Muscle layer of colon (tissue), 2 donors: ENCODE data around the gene CDH7.

Experiments
- H3K27ac ChIP-seq: one replicate; pipeline ENCODE4 v1.7.0; 2013; ENCODE audit warnings: low read depth, mild to moderate bottlenecking, low read length, moderate library complexity
- H3K27me3 ChIP-seq, 2 donors: one replicate each; pipeline ENCODE4 v1.7.0; 2013; ENCODE audit warnings: low read length in 2 of 2, mild to moderate bottlenecking in 2 of 2; ENCODE audit not compliant: insufficient read depth in 2 of 2, control insufficient read depth in 1 of 2
- H3K36me3 ChIP-seq: one replicate; pipeline ENCODE4 v1.7.0; 2013; ENCODE audit warnings: mild to moderate bottlenecking, low read length; ENCODE audit not compliant: insufficient read depth
- H3K4me1 ChIP-seq: one replicate; pipeline ENCODE4 v1.7.0; 2013; ENCODE audit warnings: mild to moderate bottlenecking, low read length; ENCODE audit not compliant: insufficient read depth
- H3K4me3 ChIP-seq, 2 donors: one replicate each; pipeline ENCODE4 v1.7.0; 2013; ENCODE audit warnings: low read length in 2 of 2, low read depth in 1 of 2, mild to moderate bottlenecking in 1 of 2, moderate library complexity in 1 of 2
- H3K9ac ChIP-seq: one replicate; pipeline ENCODE4 v1.7.0; 2013; ENCODE audit warnings: low read length
- H3K9me3 ChIP-seq: one replicate; pipeline ENCODE4 v1.7.0; 2013; ENCODE audit warnings: mild to moderate bottlenecking, low read length
- donor health status: abdominal sarcoma.
- donor health status: Adenocarcinoma of cecum.

The CDH7 gene

GRCh38 chr18:65749841-65750240 lies 971 bp upstream of the CDH7 start:
- no peak overlapping the region for H3K4me3 ChIP-seq
- no peaks in the 10 kb centered on the region for H3K9me3 ChIP-seq
- peaks cover 0 to 11% of the 10 kb centered on the region in 2 donors for H3K27me3 ChIP-seq
- no peak overlapping the region for H3K27ac ChIP-seq
- H3K9ac ChIP-seq = no peak overlapping the region
- no peaks in the 10 kb centered on the region for H3K4me1 ChIP-seq
- H3K36me3 ChIP-seq = no peaks in the 10 kb centered on the region

DNA sequence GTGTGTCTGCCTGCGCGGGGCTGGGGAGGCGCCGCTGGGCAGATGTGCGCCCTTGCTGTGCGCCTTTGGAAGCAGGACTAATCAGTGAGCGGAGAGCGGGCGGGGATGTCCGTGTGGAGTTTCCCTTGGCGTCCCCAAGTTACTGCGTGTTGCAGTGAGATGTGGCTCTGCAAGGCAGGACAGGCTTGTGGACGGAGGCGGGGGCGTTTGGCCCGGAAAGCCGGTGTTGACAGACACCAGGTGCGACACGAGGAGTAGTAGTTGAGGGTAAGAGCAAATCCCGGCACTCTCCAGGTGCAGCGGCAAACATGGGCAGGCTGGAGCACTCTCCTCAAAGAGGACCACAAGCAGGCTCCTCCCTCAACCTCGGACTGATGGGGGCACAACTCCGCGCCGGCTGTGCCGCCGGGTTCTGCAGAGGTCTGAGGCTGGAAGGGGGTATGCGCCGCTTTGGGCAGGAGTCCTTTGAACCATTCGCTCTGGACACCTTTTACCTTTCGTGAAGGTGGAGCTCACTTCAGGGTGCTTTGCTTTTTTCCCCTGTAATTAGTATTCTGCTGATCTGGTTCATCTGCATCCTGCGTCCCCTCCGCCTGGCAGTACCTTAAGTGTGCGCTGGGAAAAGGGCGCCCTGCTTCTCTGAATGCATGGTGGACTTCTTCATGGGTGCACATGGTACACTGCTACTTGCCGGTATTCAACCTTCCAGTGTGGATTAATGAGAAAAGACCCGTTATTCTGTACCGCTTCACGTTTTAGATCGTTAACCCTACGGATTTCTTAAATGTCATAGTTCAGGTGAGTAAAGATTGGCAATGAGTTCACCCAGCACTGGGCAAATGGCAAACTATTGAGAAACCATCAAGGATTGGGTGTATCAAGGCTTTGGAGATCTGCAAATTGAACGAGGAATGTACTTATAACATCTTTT lies 608 bp downstream of the CDH7 start:
- Histone ChIP-seq H3K9ac (no peak overlapping the region), H3K4me1 (no peaks in the 10 kb centered on the region), H3K27me3 (peaks cover 0 to 11% of the 10 kb centered on the region in 2 donors), H3K4me3 (no peak overlapping the region), H3K36me3 (no peaks in the 10 kb centered on the region), H3K27ac (no peak overlapping the region), H3K9me3 (no peaks in the 10 kb centered on the region)

- H3K9me3 ChIP-seq = no peaks in the 10 kb centered on the region
- H3K4me1 ChIP-seq = no peaks in the 10 kb centered on the region
- H3K9ac ChIP-seq = no peak overlapping the region
- H3K36me3 ChIP-seq = no peaks in the 10 kb centered on the region
- H3K4me3 ChIP-seq = no peak overlapping the region
- H3K27ac ChIP-seq = no peak overlapping the region
- H3K27me3 ChIP-seq = peaks cover 0 to 11% of the 10 kb centered on the region in 2 donors
These were observed 2.0 kb downstream of the CDH7 start for GRCh38 chr18:65752625-65753325.

GRCh38 chr18:65753520-65753919 lies 2.7 kb downstream of the CDH7 start:
- Histone ChIP-seq H3K36me3 (no peaks in the 10 kb centered on the region), H3K9me3 (no peaks in the 10 kb centered on the region), H3K4me3 (no peak overlapping the region), H3K4me1 (no peaks in the 10 kb centered on the region), H3K9ac (no peak overlapping the region), H3K27me3 (peaks cover 0 to 11% of the 10 kb centered on the region in 2 donors), H3K27ac (no peak overlapping the region)

GRCh38 chr18:65754121-65754520 lies 3.3 kb downstream of the CDH7 start:
- H3K4me1 ChIP-seq = no peaks in the 10 kb centered on the region
- no peak overlapping the region for H3K9ac ChIP-seq
- no peaks in the 10 kb centered on the region for H3K36me3 ChIP-seq
- H3K27me3 ChIP-seq = peaks cover 0 to 11% of the 10 kb centered on the region in 2 donors
- no peaks in the 10 kb centered on the region for H3K9me3 ChIP-seq
- no peak overlapping the region for H3K4me3 ChIP-seq
- no peak overlapping the region for H3K27ac ChIP-seq

DNA sequence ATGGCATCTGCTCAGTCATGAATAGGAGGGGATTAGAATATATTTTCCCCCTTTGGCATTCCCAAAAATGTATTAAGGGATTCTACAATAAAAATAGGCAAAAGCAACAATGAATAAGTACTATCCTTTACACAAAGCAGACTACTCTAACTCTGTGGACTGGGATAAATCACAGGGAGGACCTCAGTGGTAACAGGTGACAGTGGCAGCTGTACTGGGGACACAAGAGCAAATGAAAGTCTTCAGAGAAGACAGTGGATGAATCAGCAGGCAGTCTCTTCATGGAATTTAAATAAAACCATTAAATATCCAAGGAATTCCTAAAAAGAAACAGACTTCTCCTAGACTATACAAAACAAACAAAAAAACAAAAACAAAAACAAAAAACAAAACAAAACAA lies 4.8 kb downstream of the CDH7 start:
- no peak overlapping the region for H3K9ac ChIP-seq
- H3K4me3 ChIP-seq = no peak overlapping the region

DNA sequence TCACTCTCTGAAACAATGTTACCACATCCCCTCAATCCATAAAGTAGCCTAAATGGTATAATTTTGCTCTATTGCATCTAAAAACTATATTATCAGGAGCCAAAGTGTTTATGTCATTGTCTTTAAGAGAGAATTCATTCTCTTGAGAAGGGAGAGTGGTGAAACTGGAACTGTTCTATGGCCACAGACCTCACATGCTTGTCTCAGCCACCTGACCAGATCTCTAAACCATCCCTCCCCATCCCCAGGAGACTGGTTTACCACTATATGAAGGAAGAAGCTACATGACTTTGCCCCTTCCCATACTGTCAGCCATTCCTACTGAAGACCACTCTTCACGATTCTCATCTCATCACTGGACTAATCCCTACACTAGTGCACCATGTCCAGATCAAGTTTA lies 9.6 kb downstream of the CDH7 start:
- Histone ChIP-seq H3K27ac (no peak overlapping the region), H3K9me3 (no peaks in the 10 kb centered on the region), H3K36me3 (no peaks in the 10 kb centered on the region), H3K4me1 (no peaks in the 10 kb centered on the region), H3K4me3 (no peak overlapping the region), H3K9ac (no peak overlapping the region), H3K27me3 (peaks cover 0 to 3% of the 10 kb centered on the region in 2 donors)

More for the DNA sequence above, 4.8 kb downstream of the CDH7 start:
- Histone ChIP-seq H3K27ac (no peak overlapping the region), H3K27me3 (peaks cover 0 to 10% of the 10 kb centered on the region in 2 donors), H3K9me3 (no peaks in the 10 kb centered on the region), H3K36me3 (no peaks in the 10 kb centered on the region), H3K4me1 (no peaks in the 10 kb centered on the region)

DNA sequence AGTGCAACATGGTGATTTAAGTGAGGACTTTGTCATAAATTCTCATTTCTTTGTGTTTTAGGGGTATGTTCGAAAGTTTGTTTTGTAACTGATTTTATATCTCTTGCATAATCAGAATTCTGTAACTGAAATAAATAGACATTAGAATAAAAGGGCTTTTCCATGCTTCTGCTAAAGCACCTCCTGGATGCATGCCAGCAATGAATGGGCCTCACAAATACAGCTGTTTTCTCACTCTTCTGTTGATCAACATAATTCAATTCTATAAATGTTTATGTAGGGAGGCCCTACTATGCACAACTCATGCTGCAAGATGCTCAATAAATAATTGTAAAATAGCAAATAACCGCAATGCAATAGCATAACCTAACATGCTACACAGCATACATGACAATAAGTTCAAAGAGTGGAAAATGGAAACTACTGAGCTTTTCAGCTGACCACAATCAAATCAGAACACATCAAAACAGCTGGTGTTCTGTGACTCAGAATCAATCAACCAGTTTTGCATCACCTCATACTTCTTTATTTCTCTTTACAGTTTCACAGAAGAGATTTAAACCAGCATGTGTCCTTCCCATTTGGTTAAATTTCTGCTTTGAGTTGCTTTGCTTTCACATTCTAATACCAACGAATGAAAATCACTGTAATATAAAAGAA lies 11.0 kb downstream of the CDH7 start:
- Histone ChIP-seq H3K4me1 (no peaks in the 10 kb centered on the region), H3K36me3 (no peaks in the 10 kb centered on the region), H3K27me3 (peaks cover 0 to 3% of the 10 kb centered on the region in 2 donors), H3K27ac (no peak overlapping the region), H3K9me3 (no peaks in the 10 kb centered on the region), H3K4me3 (no peak overlapping the region), H3K9ac (no peak overlapping the region)

DNA sequence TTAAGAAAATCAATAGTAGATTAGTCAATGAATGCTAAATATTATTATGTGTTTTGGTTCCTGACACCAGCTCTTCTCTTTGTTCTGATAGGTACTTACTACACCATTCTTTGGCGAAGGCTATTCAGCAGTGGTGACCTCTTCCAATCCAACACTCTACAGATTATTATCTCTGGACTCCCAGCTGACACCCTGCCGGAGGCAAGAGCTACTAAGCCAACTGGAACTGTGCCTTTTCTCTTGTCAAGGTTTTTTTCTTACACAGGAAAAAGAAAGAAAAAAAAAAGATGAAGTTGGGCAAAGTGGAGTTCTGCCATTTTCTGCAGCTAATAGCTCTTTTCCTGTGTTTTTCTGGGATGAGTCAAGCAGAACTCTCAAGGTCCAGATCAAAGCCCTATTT lies 11.7 kb downstream of the CDH7 start:
- H3K9ac ChIP-seq = no peak overlapping the region

GRCh38 chr18:65767406-65767805 lies 16.6 kb downstream of the CDH7 start:
- no peak overlapping the region for H3K27ac ChIP-seq

More for the DNA sequence above, 11.7 kb downstream of the CDH7 start:
- H3K27me3 ChIP-seq = peaks cover 0 to 3% of the 10 kb centered on the region in 2 donors
- no peaks in the 10 kb centered on the region for H3K9me3 ChIP-seq
- H3K36me3 ChIP-seq = no peaks in the 10 kb centered on the region
- H3K27ac ChIP-seq = no peak overlapping the region
- H3K4me1 ChIP-seq = no peaks in the 10 kb centered on the region
- H3K4me3 ChIP-seq = no peak overlapping the region

GRCh38 chr18:65768120-65768778 lies 17.4 kb downstream of the CDH7 start:
- Histone ChIP-seq H3K36me3 (no peaks in the 10 kb centered on the region), H3K9me3 (no peaks in the 10 kb centered on the region), H3K27me3 (no peaks in the 10 kb centered on the region), H3K4me1 (no peaks in the 10 kb centered on the region), H3K4me3 (no peak overlapping the region), H3K27ac (no peak overlapping the region), H3K9ac (no peak overlapping the region)

More at GRCh38 chr18:65767406-65767805, 16.6 kb downstream of the CDH7 start:
- Histone ChIP-seq H3K36me3 (no peaks in the 10 kb centered on the region), H3K9me3 (no peaks in the 10 kb centered on the region), H3K9ac (no peak overlapping the region), H3K27me3 (no peaks in the 10 kb centered on the region), H3K4me3 (no peak overlapping the region), H3K4me1 (no peaks in the 10 kb centered on the region)
